Kidney epithelial cell (primary cell): ENCODE measurements around the gene PDHB. TPM values are rescaled to one million over a fixed set of nuclear protein-coding genes. Genes with fewer than 3 reads are reported as not detected.
A peak's percentile ranks its signal among the peaks of the same experiment; 100 is the strongest.

Experiments
- DNase-seq: peaks from one replicate; pipeline ENCODE4 v3.0.0-alpha.2; 2010; ENCODE audit warnings: low read depth
- H3K27me3 ChIP-seq: 2 replicates; pipeline ENCODE4 v1.6.0; 2011; ENCODE audit warnings: low read length; ENCODE audit not compliant: control insufficient read depth, insufficient read depth
- H3K36me3 ChIP-seq: 2 replicates; pipeline ENCODE4 v1.5.1; 2011; ENCODE audit warnings: low read length; ENCODE audit not compliant: control insufficient read depth, insufficient read depth
- H3K4me3 ChIP-seq: 2 replicates; pipeline ENCODE4 v1.5.1; 2011; ENCODE audit warnings: low read depth, mild to moderate bottlenecking, control low read depth, low read length
- CTCF ChIP-seq: IDR thresholded peaks from 2 replicates; pipeline ENCODE4 v1.5.1; 2011; ENCODE audit warnings: mild to moderate bottlenecking, moderate library complexity, low read length, control low read depth, inconsistent platforms; ENCODE audit not compliant: insufficient read depth, poor library complexity, severe bottlenecking
- total RNA-seq: library from RNA; depleted of rRNA; stranded (reverse); fragments of >200 nt; gene quantifications from 2 replicates; pipeline ENCODE4 v1.2.3, GENCODE V29; 2015

Gene PDHB
- total RNA-seq, 1 donor from 2014 or later, result 62.8 TPM

- TF ChIP-seq CTCF, result no peak
- peak; percentile 32 for DNase-seq
- H3K36me3 ChIP-seq, result no peaks in the 10 kb centered on the region
- H3K27me3 ChIP-seq, result no peaks in the 10 kb centered on the region
- no peak overlapping the region for H3K4me3 ChIP-seq
Observed at GRCh38 chr3:58383476-58383875, 50.2 kb downstream of the PDHB start.

DNA sequence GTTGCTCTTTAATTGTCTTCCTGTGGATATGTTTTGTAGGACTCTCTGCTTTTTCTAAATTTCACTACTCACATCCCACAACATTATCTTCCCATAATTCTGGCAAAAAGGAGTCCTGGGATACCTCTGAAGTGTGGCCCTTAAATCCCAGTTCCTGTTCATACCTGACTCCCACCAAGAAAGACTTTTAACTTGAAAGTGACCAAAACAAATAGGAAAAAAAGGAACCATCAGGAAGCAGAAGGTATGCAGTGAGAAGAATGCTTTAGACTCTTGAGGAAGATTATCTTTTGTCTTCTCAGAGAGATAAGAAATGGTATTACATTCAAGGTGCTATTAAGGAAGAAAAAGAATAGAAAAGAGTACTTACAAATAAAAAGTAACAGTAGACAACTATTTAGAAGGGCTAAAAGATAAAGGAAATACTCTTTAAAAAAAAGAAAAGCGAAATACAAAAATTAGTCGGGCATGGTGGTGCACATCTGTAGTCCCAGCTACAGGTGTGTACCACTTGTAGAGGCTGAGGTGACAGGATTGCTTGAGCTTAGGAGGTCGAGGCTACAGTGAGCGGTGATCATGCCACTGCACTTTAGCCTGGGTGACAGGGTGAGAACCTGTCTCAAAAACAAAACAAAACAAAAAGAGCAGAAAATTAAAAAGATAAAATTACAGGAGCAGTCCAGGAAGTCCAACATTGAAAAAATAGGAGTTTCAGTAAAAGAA, 54.1 kb downstream of the PDHB start:
- H3K27me3 ChIP-seq, result no peaks in the 10 kb centered on the region
- no peaks in the 10 kb centered on the region for H3K36me3 ChIP-seq
- no peak for DNase-seq
- no peak for TF ChIP-seq CTCF
- no peak overlapping the region for H3K4me3 ChIP-seq

DNA sequence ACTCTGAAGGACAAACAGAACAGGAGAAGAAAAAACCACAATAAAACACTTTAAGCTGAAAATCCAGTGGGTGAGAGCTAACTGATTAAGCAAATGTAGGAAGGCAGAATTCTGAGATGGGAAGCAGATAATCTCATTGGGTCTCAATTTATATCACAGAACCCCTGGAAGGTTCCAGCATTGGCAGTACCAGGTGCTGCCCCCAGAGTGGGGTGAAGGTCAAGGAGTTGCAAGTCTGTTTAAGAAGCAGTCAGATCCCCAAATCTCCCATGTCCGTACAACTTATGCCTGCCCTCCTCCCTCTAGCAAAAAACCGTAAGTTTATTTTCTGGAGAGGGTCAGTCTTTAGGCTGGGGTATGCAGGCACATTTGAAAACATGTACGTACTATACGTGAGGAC, 55.9 kb downstream of the PDHB start:
- no peak for DNase-seq
- H3K36me3 ChIP-seq, result no peaks in the 10 kb centered on the region
- no peaks in the 10 kb centered on the region for H3K27me3 ChIP-seq
- no peak overlapping the region for H3K4me3 ChIP-seq
- TF ChIP-seq CTCF, result no peak

Other genes with a start within 250 kb of the PDHB start
- gene DNASE1L3, start 222.9 kb downstream of the PDHB start, total RNA-seq, result not detected in 2 replicates
- gene ABHD6, start 196.0 kb downstream of the PDHB start, total RNA-seq, result 7.7 and 7.9 TPM in 2 replicates
- 11.4 and 15.1 TPM in 2 replicates for gene RPP14, start 127.6 kb downstream of the PDHB start, total RNA-seq
- 5.3 and 8.9 TPM in 2 replicates for gene HTD2, start 127.3 kb downstream of the PDHB start, total RNA-seq
- gene PXK, start 100.9 kb downstream of the PDHB start, total RNA-seq, result 13.2 and 17.9 TPM in 2 replicates
- gene KCTD6, start 58.3 kb upstream of the PDHB start, total RNA-seq, result 6.5 and 7.6 TPM in 2 replicates
- gene ACOX2, start 103.4 kb upstream of the PDHB start, total RNA-seq, result 0.38 and 0.41 TPM in 2 replicates
- gene FAM107A, start 143.6 kb upstream of the PDHB start, total RNA-seq, result 0.63 TPM in 1 of 2 replicates, not detected in the other
- not detected in 2 replicates for gene FAM3D, start 232.9 kb upstream of the PDHB start, total RNA-seq